NT2/D1 (cell line): Measurements from ENCODE around the gene SHC3.

Experiments used
- SUZ12 ChIP-seq: IDR thresholded peaks from 2 replicates; pipeline ENCODE4 v1.6.1; 2011; ENCODE audit not compliant: insufficient read length, insufficient read depth; ENCODE audit errors: extremely low read depth
- YY1 ChIP-seq: IDR thresholded peaks from 2 replicates; pipeline ENCODE4 v1.6.1; 2011; ENCODE audit not compliant: insufficient read length, insufficient read depth

DNA sequence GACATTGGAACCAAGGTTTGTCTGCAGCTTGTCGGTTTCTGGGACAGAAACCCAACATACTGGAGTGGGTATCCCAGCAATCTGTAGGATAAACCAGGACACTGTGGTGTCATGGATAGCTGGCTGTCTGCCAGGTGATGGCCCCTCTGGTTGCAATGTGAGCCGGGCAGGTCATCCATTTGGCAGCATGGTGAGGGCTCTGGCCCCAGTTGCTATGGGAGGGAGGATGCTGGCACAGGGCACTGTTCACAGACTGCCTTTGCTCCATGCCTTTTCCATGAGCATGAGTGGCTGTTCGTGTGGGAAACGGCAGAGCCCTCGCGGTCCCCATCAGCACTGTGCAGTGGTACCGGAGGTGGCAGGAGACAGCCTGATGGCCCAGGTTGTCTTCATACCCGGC, 181.0 kb downstream of the SHC3 start:
- TF ChIP-seq SUZ12 (no peak), YY1 (no peak)
